GM19043 (cell line): ENCODE data around the gene DDX50.
"Not testable (repeated sequence)": the region's sequence is repeated elsewhere in the genome, so short reads cannot be mapped to it uniquely, and the experiment has no call there.

Experiments
- ATAC-seq: cut with Tn5 transposase; IDR thresholded peaks from one replicate; pipeline ENCODE4 v1.9.1; 2021; ENCODE audit warnings: low read depth; ENCODE audit not compliant: unreplicated experiment

DDX50 gene

GRCh38 chr10:68975936-68976473 is 74.9 kb downstream of the DDX50 start:
- not testable (repeated sequence) for ATAC-seq

GRCh38 chr10:68979738-68980137 is 78.6 kb downstream of the DDX50 start:
- not testable (repeated sequence) for ATAC-seq

GRCh38 chr10:68981074-68981473 is 80.0 kb downstream of the DDX50 start:
- ATAC-seq, result no peak

- no peak for ATAC-seq
These were observed 81.3 kb downstream of the DDX50 start for GRCh38 chr10:68982389-68982788.

GRCh38 chr10:68987611-68988010 is 86.5 kb downstream of the DDX50 start:
- no peak for ATAC-seq

GRCh38 chr10:68988530-68989316 is 87.6 kb downstream of the DDX50 start, which contains the start of gene KIFBP:
Gene KIFBP, plus strand, starts transcription at chr10:68988803. Its CDS starts 30 bp downstream, at chr10:68988833.
- ATAC-seq, result peak; percentile 71

GRCh38 chr10:68989317-68989990 is 88.3 kb downstream of the DDX50 start:
- ATAC-seq, result no peak

- no peak for ATAC-seq
These were observed 91.7 kb downstream of the DDX50 start for GRCh38 chr10:68992636-68993440.
